ENCODE measurements around the gene UBXN1.
A peak's percentile ranks its signal among the peaks of the same experiment; 100 is the strongest.

UBXN1 gene

GRCh38 chr11:62726156-62726914 lies 47.5 kb upstream of the UBXN1 start:
- H3K27ac ChIP-seq, result peak overlapping the region; percentile 97

GRCh38 chr11:62725646-62726045 lies 46.8 kb upstream of the UBXN1 start:
- peak overlapping the region; percentile 97 for H3K27ac ChIP-seq

More at GRCh38 chr11:62726156-62726914, 47.5 kb upstream of the UBXN1 start:
- no peak for TF ChIP-seq CTCF (conservative IDR thresholded peaks at IDR 0.05)
- TF ChIP-seq ZFX (IDR thresholded peaks at IDR 0.05), result no peak

GRCh38 chr11:62724171-62724570 lies 45.3 kb upstream of the UBXN1 start:
- TF ChIP-seq ZFX (IDR thresholded peaks at IDR 0.05) (no peak), CTCF (conservative IDR thresholded peaks at IDR 0.05) (no peak)
- H3K27ac ChIP-seq, result no peak overlapping the region

More at GRCh38 chr11:62725646-62726045, 46.8 kb upstream of the UBXN1 start:
- TF ChIP-seq ZFX (IDR thresholded peaks at IDR 0.05) (no peak), CTCF (conservative IDR thresholded peaks at IDR 0.05) (no peak)

GRCh38 chr11:62721994-62722393 lies 43.1 kb upstream of the UBXN1 start:
- H3K27ac ChIP-seq, result no peak overlapping the region
- TF ChIP-seq CTCF (conservative IDR thresholded peaks at IDR 0.05) (no peak; the same call in 1 of the 2 replicates), ZFX (IDR thresholded peaks at IDR 0.05) (no peak)

GRCh38 chr11:62719302-62719978 lies 40.6 kb upstream of the UBXN1 start:
- TF ChIP-seq ZFX (IDR thresholded peaks at IDR 0.05), result no peak
- no peak for TF ChIP-seq CTCF (conservative IDR thresholded peaks at IDR 0.05)
- H3K27ac ChIP-seq, result peak overlapping the region; percentile 37

GRCh38 chr11:62716816-62717215 lies 37.9 kb upstream of the UBXN1 start:
- H3K27ac ChIP-seq, result peak overlapping the region; percentile 36; the same call in 1 of the 2 replicates
- no peak for TF ChIP-seq ZFX (IDR thresholded peaks at IDR 0.05)
- TF ChIP-seq CTCF (conservative IDR thresholded peaks at IDR 0.05), result no peak

- TF ChIP-seq ZFX (IDR thresholded peaks at IDR 0.05), result no peak
- no peak for TF ChIP-seq CTCF (conservative IDR thresholded peaks at IDR 0.05)
- no peak overlapping the region for H3K27ac ChIP-seq
These were observed 37.3 kb upstream of the UBXN1 start for GRCh38 chr11:62716206-62716605.
